Neural cell (in vitro differentiated cells): ENCODE results near the gene TLX2.

Experiments
- EP300 ChIP-seq: fragments of 450-650 bp; conservative IDR thresholded peaks from 2 replicates; pipeline ENCODE4 v1.6.1; 2014; ENCODE audit warnings: antibody characterized with exemption, mild to moderate bottlenecking, moderate library complexity; ENCODE audit not compliant: poor library complexity, severe bottlenecking
- EZH2 ChIP-seq: fragments of 200-600, 300-800 bp; shearing (Covaris generic), sonication (generic); IDR thresholded peaks from 2 replicates; pipeline ENCODE4 v1.6.1; 2014; ENCODE audit warnings: antibody characterized with exemption, low read length, borderline replicate concordance, mild to moderate bottlenecking; ENCODE audit not compliant: insufficient read depth, poor library complexity, severe bottlenecking
- MXI1 ChIP-seq: fragments of 450-650 bp; conservative IDR thresholded peaks from 2 replicates; pipeline ENCODE4 v1.6.1; 2014; ENCODE audit warnings: antibody characterized with exemption, mild to moderate bottlenecking; ENCODE audit not compliant: poor library complexity, severe bottlenecking
- POLR2AphosphoS5 ChIP-seq: IDR thresholded peaks from 2 replicates; pipeline ENCODE4 v1.6.1; 2012
- RAD21 ChIP-seq: fragments of 450-650 bp; conservative IDR thresholded peaks from 2 replicates; pipeline ENCODE4 v1.6.1; 2014; ENCODE audit warnings: antibody characterized with exemption, mild to moderate bottlenecking, moderate library complexity
- SMC3 ChIP-seq: fragments of 450-650 bp; conservative IDR thresholded peaks from 2 replicates; pipeline ENCODE4 v1.6.1; 2014; ENCODE audit warnings: antibody characterized with exemption, mild to moderate bottlenecking, moderate library complexity; ENCODE audit not compliant: poor library complexity
- TAF1 ChIP-seq: IDR thresholded peaks from 2 replicates; pipeline ENCODE4 v1.6.1; 2012; ENCODE audit warnings: low read depth
- TF ChIP-seq, protein P1 (sequence below): fragments of 450-650 bp; IDR thresholded peaks from 2 replicates; pipeline ENCODE4 v1.5.1; 2014; ENCODE audit warnings: antibody characterized with exemption, mild to moderate bottlenecking, moderate library complexity; ENCODE audit not compliant: poor library complexity, severe bottlenecking

DNA sequence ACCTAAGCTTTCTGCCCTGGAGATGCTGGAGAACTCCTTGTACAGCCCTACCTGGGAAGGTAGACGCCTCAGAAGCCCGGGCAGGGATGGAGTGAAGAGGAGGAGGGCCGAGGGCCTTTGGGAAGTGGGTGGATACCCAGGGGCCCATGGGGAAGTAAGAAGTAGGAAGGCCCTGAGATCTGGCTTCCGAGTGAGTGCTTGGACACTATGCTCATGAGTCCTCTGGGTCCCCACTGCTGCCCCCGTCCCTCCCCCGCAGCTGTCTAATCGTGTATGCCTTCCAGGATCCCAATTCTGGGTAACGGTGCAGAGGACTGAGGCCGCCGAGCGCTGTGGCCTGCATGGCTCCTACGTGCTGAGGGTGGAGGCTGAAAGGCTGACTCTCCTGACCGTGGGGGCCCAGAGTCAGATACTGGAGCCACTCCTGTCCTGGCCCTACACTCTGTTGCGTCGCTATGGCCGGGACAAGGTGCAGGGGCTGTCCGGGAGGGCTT is 41.4 kb downstream of the TLX2 start:
- TF ChIP-seq POLR2AphosphoS5, result no peak
- no peak for TF ChIP-seq EP300
- no peak for TF ChIP-seq EZH2
- TF ChIP-seq, protein P1, sequence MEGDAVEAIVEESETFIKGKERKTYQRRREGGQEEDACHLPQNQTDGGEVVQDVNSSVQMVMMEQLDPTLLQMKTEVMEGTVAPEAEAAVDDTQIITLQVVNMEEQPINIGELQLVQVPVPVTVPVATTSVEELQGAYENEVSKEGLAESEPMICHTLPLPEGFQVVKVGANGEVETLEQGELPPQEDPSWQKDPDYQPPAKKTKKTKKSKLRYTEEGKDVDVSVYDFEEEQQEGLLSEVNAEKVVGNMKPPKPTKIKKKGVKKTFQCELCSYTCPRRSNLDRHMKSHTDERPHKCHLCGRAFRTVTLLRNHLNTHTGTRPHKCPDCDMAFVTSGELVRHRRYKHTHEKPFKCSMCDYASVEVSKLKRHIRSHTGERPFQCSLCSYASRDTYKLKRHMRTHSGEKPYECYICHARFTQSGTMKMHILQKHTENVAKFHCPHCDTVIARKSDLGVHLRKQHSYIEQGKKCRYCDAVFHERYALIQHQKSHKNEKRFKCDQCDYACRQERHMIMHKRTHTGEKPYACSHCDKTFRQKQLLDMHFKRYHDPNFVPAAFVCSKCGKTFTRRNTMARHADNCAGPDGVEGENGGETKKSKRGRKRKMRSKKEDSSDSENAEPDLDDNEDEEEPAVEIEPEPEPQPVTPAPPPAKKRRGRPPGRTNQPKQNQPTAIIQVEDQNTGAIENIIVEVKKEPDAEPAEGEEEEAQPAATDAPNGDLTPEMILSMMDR, result no peak
- TF ChIP-seq RAD21, result no peak
- no peak for TF ChIP-seq SMC3
- TF ChIP-seq TAF1, result no peak
- no peak for TF ChIP-seq MXI1
